Panc1 (cell line): ENCODE measurements around the gene IL11RA. TPM values are rescaled to one million over a fixed set of nuclear protein-coding genes. Genes with fewer than 3 reads are reported as not detected.

Source experiments
- ATAC-seq: fragments of 200-7000 bp; cut with Tn5 transposase; 2 replicates; pipeline ENCODE4 v1.9.1; 2020; ENCODE audit warnings: mild to moderate bottlenecking, moderate library complexity
- BruUV-seq: library from RNA; stranded (reverse); fragments of 400-500 nt; replicated peaks from 2 replicates; lab custom pipeline; 2021; lab: Mats Ljungman, UMichigan
- CTCF ChIA-PET: fragments of 300-600 bp; sonication (Branson Sonifier 250); formaldehyde crosslinking; loops from one replicate; lab custom pipeline; 2022; ENCODE audit warnings: antibody characterized with exemption; lab: Charles Lee
- POLR2A ChIA-PET: fragments of 300-600 bp; sonication (Branson Sonifier 250); formaldehyde crosslinking; loops from one replicate; lab custom pipeline; 2022; ENCODE audit warnings: antibody characterized with exemption; lab: Charles Lee
- DNase-seq: peaks from one replicate; pipeline ENCODE4 v3.0.0-alpha.2; 2010; ENCODE audit warnings: low read depth, low spot score
- H3K27ac ChIP-seq: 2 replicates; pipeline ENCODE4 v1.5.1; 2011; ENCODE audit warnings: mild to moderate bottlenecking, low read length, inconsistent platforms
- H3K27me3 ChIP-seq: fragments of 200-500 bp; sonication (Bioruptor generic); 2 replicates; pipeline ENCODE4 v1.6.0; 2014; ENCODE audit warnings: low read length, inconsistent platforms; ENCODE audit not compliant: control insufficient read depth, insufficient read depth
- H3K36me3 ChIP-seq: fragments of 200-500 bp; sonication (Bioruptor generic); 2 replicates; pipeline ENCODE4 v1.5.1; 2014; ENCODE audit warnings: inconsistent platforms, mild to moderate bottlenecking, low read length, moderate library complexity; ENCODE audit not compliant: control insufficient read depth, insufficient read depth
- H3K4me1 ChIP-seq: 2 replicates; pipeline ENCODE4 v1.5.1; 2011; ENCODE audit warnings: inconsistent platforms, mild to moderate bottlenecking, low read length, moderate library complexity; ENCODE audit not compliant: control insufficient read depth, insufficient read depth
- H3K4me3 ChIP-seq, 2 experiments: 2 replicates each; pipeline ENCODE4 v1.5.1; 2011 to 2012; ENCODE audit warnings: low read depth in 2 of 2, low read length in 2 of 2, mild to moderate bottlenecking in 2 of 2, inconsistent platforms in 1 of 2, moderate library complexity in 1 of 2
- H3K9me3 ChIP-seq: fragments of 200-500 bp; sonication (Bioruptor generic); 2 replicates; pipeline ENCODE4 v1.5.1; 2014; ENCODE audit warnings: low read depth, mild to moderate bottlenecking, inconsistent platforms, low read length, moderate library complexity; ENCODE audit not compliant: control insufficient read depth, insufficient read depth
- POLR2AphosphoS5 ChIP-seq: IDR thresholded peaks from 2 replicates; pipeline ENCODE4 v1.6.1; 2012; ENCODE audit warnings: mild to moderate bottlenecking, low read depth, low read length, moderate library complexity
- SIN3A ChIP-seq: IDR thresholded peaks from 2 replicates; pipeline ENCODE4 v1.6.1; 2012; ENCODE audit warnings: low read depth, mild to moderate bottlenecking, low read length, moderate library complexity, borderline replicate concordance; ENCODE audit not compliant: insufficient read depth
- TCF7L2 ChIP-seq: IDR thresholded peaks from 2 replicates; pipeline ENCODE4 v1.6.1; 2011; ENCODE audit warnings: mild to moderate bottlenecking, low read depth, low read length, inconsistent platforms
- in situ Hi-C: cut with HindIII; loops from 2 replicates; pipeline ENCODE4 v1.10.0; 2016; ENCODE audit warnings: low sequenced_read_pairs, low pct_unique_long_range_greater_than_20kb
- intact Hi-C: fragments of 100-400 bp; cut with micrococcal nuclease; formaldehyde crosslinking; loops from one replicate; pipeline ENCODE4 v1.10.0; 2022; ENCODE audit not compliant: unreplicated experiment
- total RNA-seq: library from RNA; stranded (reverse); gene quantifications from one replicate; pipeline ENCODE4 v1.2.1, GENCODE V29; 2021; ENCODE audit not compliant: unreplicated experiment
- TF ChIP-seq, protein P1 (sequence below), 2 experiments: IDR thresholded peaks; 2 replicates each; pipeline ENCODE4 v1.6.1; 2011 to 2012; ENCODE audit warnings: low read depth in 2 of 2, control low read depth in 1 of 2, low read length in 1 of 2, mild to moderate bottlenecking in 1 of 2, moderate library complexity in 1 of 2; ENCODE audit not compliant: insufficient read depth in 1 of 2
- TF ChIP-seq, protein P2 (sequence below): fragments of 450-650 bp; IDR thresholded peaks from 2 replicates; pipeline ENCODE4 v1.5.1; 2017; ENCODE audit warnings: mild to moderate bottlenecking

IL11RA gene
- total RNA-seq, 1 experiment from 2014 or later: 21.6 TPM

DNA sequence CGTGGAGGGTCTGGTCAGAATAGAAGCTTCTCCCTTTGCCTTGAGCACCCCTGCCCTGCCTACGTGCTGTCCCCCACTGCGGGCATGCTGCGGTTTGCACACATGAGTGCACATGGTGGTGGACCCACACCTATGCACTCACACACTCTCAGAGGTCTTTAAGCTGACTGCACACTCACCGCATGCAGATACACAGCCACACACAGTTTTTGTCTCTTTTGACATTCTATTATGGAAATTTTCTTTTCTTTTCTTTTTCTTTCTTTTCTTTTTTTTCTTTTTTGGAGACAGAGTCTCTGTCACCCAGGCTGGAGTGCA lies 22.5 kb upstream of the IL11RA start:
- POLR2A ChIA-PET: interaction anchor here (1.1 kb wide), 1 partner anchor 9 kb away, joined by 4 read pairs; the partner anchor contains the start of gene DCTN3
- BruUV-seq: no TSS peak
- H3K27me3 ChIP-seq: peaks cover 13% of the 10 kb centered on the region
- in situ Hi-C loops: no loop called here
- DNase-seq (no peak), ATAC-seq (no peak)
- intact Hi-C loops: no loop called here
- TF ChIP-seq SIN3A (no peak), POLR2AphosphoS5 (no peak)
- TF ChIP-seq, protein P1, sequence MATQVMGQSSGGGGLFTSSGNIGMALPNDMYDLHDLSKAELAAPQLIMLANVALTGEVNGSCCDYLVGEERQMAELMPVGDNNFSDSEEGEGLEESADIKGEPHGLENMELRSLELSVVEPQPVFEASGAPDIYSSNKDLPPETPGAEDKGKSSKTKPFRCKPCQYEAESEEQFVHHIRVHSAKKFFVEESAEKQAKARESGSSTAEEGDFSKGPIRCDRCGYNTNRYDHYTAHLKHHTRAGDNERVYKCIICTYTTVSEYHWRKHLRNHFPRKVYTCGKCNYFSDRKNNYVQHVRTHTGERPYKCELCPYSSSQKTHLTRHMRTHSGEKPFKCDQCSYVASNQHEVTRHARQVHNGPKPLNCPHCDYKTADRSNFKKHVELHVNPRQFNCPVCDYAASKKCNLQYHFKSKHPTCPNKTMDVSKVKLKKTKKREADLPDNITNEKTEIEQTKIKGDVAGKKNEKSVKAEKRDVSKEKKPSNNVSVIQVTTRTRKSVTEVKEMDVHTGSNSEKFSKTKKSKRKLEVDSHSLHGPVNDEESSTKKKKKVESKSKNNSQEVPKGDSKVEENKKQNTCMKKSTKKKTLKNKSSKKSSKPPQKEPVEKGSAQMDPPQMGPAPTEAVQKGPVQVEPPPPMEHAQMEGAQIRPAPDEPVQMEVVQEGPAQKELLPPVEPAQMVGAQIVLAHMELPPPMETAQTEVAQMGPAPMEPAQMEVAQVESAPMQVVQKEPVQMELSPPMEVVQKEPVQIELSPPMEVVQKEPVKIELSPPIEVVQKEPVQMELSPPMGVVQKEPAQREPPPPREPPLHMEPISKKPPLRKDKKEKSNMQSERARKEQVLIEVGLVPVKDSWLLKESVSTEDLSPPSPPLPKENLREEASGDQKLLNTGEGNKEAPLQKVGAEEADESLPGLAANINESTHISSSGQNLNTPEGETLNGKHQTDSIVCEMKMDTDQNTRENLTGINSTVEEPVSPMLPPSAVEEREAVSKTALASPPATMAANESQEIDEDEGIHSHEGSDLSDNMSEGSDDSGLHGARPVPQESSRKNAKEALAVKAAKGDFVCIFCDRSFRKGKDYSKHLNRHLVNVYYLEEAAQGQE (IDR thresholded peaks at IDR 0.05; ENCODE audit: insufficient read depth in 1 of 2, low read depth in 2 of 2, low read length in 1 of 2): no peak
- CTCF ChIA-PET: interaction anchor here (0.6 to 1.0 kb wide), 2 partner anchors 18 to 603 kb away, joined by 3 read pairs; no protein-coding TSS in a partner anchor
- peak overlapping the region; percentile 39 to 54 for H3K4me3 ChIP-seq
- no peak overlapping the region for H3K27ac ChIP-seq
- no peaks in the 10 kb centered on the region for H3K9me3 ChIP-seq
- H3K4me1 ChIP-seq: peaks cover 3% of the 10 kb centered on the region; the same call in 1 of the 2 replicates
- H3K36me3 ChIP-seq: no peaks in the 10 kb centered on the region

DNA sequence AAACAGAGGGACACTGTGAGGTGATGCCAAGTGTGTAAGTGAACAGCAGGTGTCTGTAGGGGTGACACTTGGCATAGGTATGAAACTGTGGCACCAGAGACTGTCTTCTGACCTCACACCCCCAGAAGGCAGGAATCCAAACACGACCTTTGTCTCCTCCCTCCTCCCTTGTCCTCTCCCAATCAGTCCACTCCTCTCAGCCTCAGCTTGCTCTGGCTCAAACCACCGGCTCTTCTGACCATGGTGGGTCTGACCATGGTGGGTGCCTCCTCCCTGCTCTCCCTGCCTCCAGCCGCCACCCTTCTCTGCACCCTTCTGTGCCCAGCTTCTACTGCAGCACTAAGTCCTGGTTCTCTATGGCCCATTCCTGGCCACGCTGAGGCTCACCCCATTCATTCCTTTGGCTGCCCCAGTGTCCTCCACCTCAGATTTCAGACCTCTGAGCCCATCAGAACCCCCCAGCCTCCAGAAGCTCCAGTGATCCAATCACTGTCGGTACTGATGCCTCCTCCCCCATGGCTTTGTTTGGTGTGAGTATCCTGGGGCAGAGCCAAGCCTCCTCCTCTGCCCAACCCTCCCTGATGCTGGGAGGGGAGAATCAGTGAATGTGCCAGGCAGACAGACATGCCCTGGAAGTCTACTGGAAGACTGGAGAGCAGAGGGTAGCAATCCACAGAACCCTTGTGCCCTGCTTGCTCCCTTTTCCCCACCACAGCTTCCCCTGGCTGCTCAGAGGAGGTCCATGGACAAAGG lies 21.4 kb upstream of the IL11RA start:
- Histone ChIP-seq H3K4me1 (peaks cover 3% of the 10 kb centered on the region; the same call in 1 of the 2 replicates), H3K9me3 (no peaks in the 10 kb centered on the region), H3K4me3 (no peak overlapping the region), H3K27me3 (peaks cover 13% of the 10 kb centered on the region), H3K27ac (no peak overlapping the region), H3K36me3 (no peaks in the 10 kb centered on the region)
- no peak for TF ChIP-seq POLR2AphosphoS5
- TF ChIP-seq, protein P2, sequence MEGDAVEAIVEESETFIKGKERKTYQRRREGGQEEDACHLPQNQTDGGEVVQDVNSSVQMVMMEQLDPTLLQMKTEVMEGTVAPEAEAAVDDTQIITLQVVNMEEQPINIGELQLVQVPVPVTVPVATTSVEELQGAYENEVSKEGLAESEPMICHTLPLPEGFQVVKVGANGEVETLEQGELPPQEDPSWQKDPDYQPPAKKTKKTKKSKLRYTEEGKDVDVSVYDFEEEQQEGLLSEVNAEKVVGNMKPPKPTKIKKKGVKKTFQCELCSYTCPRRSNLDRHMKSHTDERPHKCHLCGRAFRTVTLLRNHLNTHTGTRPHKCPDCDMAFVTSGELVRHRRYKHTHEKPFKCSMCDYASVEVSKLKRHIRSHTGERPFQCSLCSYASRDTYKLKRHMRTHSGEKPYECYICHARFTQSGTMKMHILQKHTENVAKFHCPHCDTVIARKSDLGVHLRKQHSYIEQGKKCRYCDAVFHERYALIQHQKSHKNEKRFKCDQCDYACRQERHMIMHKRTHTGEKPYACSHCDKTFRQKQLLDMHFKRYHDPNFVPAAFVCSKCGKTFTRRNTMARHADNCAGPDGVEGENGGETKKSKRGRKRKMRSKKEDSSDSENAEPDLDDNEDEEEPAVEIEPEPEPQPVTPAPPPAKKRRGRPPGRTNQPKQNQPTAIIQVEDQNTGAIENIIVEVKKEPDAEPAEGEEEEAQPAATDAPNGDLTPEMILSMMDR: no peak
- TF ChIP-seq TCF7L2: no peak
- POLR2A ChIA-PET: no interaction called here
- no TSS peak for BruUV-seq
- ATAC-seq (no peak), DNase-seq (no peak)
- in situ Hi-C loops (no loop called here), intact Hi-C loops (no loop called here)
- CTCF ChIA-PET: interaction anchor here (0.9 to 1.0 kb wide), 2 partner anchors 19 to 72 kb away, joined by 3 read pairs; no protein-coding TSS in a partner anchor

DNA sequence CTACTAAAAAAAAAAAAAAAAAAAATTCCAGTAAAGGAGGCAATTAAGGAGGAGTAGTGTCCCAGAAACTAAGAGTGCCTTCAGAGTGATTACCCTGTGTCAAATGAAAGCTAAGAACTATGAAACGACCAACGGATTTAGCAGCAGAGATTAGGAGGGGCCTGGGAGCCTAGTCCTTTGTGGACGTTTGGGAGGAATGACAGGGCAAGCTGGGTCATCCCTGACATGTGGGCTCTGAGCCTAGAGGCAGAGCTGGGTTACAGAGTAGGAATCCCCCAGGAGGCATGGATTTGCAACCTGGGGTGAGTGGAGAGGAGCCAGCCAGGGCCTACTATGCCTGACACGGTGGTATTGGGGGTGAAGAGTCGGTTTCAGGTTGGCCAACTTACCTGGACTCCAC lies 18.8 kb upstream of the IL11RA start:
- TF ChIP-seq, protein P2: no peak
- no peak for TF ChIP-seq SIN3A
- no peak for TF ChIP-seq POLR2AphosphoS5
- TF ChIP-seq, protein P1 (IDR thresholded peaks at IDR 0.05; ENCODE audit: insufficient read depth in 1 of 2, low read depth in 2 of 2, low read length in 1 of 2): no peak
- TF ChIP-seq TCF7L2: no peak
- H3K9me3 ChIP-seq: no peaks in the 10 kb centered on the region
- H3K36me3 ChIP-seq: no peaks in the 10 kb centered on the region
- ATAC-seq: no peak
- BruUV-seq: no TSS peak
- intact Hi-C loops (no loop called here), in situ Hi-C loops (no loop called here)
- DNase-seq: no peak
- ChIA-PET CTCF (interaction anchor here (0.7 to 1.8 kb wide), 6 partner anchors 12 to 29 kb away, joined by 4 to 9 read pairs (median 6); partner anchors contain the start of gene RPP25L), POLR2A (interaction anchor here (0.6 kb wide), 1 partner anchor 356 kb away, joined by 3 read pairs; no protein-coding TSS in a partner anchor)
- H3K27me3 ChIP-seq: peaks cover 9% of the 10 kb centered on the region
- H3K4me1 ChIP-seq: peaks cover 11% of the 10 kb centered on the region
- H3K27ac ChIP-seq: no peak overlapping the region
- H3K4me3 ChIP-seq: no peak overlapping the region
